ENCODE measurements around the gene COG5.

DNA sequence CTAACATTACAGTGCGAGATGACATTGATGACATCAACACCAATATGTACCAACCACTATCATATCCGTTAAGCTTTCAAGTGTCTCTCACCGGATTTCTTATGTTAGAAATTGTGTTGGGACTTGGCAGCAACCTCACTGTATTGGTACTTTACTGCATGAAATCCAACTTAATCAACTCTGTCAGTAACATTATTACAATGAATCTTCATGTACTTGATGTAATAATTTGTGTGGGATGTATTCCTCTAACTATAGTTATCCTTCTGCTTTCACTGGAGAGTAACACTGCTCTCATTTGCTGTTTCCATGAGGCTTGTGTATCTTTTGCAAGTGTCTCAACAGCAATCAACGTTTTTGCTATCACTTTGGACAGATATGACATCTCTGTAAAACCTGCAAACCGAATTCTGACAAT is 89.6 kb downstream of the COG5 start:
- TF ChIP-seq CTCF (IDR thresholded peaks at IDR 0.05) (no peak), POLR2A (IDR thresholded peaks at IDR 0.05) (no peak)
